ENCODE results near the gene CLEC10A. TPM values are rescaled to one million over a fixed set of nuclear protein-coding genes. Genes with fewer than 3 reads are reported as not detected.
"Not testable (repeated sequence)": the region's sequence is repeated elsewhere in the genome, so short reads cannot be mapped to it uniquely, and the experiment has no call there.

Gene CLEC10A
- total RNA-seq, 4 donors from 2014 or later: 1.6 to 3.3 (median 1.7) TPM

DNA sequence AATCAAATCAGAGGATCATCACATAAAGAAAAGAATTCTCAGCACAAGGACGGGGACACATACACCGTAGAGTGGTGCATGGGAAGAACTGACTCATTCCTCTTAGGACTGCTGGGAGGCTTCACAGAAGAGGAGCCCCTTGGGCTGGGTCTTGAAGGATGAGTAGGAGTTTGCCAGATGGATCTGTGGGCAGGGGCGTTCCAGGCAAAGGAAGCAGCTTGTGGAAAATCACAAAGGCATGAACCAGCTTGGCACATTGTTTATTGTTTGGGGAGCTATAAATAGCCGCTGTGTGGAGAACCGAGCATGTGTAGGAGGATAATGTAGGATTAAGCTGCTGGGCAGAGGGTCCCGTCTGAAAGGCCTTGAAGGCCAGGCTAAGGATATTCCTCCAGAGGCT is 31.1 kb downstream of the CLEC10A start:
- no peak overlapping the region for H3K4me3 ChIP-seq
- no peaks in the 10 kb centered on the region for H3K36me3 ChIP-seq
- DNase-seq (ENCODE audit: low spot score in 2 of 2): no peak
- no peak overlapping the region for H3K27ac ChIP-seq
- no peaks in the 10 kb centered on the region for H3K9me3 ChIP-seq
- TF ChIP-seq POLR2AphosphoS5 (IDR thresholded peaks at IDR 0.05): no peak
- TF ChIP-seq EP300 (IDR thresholded peaks at IDR 0.05): no peak
- TF ChIP-seq POLR2A (IDR thresholded peaks at IDR 0.05): no peak
- TF ChIP-seq, protein P1, sequence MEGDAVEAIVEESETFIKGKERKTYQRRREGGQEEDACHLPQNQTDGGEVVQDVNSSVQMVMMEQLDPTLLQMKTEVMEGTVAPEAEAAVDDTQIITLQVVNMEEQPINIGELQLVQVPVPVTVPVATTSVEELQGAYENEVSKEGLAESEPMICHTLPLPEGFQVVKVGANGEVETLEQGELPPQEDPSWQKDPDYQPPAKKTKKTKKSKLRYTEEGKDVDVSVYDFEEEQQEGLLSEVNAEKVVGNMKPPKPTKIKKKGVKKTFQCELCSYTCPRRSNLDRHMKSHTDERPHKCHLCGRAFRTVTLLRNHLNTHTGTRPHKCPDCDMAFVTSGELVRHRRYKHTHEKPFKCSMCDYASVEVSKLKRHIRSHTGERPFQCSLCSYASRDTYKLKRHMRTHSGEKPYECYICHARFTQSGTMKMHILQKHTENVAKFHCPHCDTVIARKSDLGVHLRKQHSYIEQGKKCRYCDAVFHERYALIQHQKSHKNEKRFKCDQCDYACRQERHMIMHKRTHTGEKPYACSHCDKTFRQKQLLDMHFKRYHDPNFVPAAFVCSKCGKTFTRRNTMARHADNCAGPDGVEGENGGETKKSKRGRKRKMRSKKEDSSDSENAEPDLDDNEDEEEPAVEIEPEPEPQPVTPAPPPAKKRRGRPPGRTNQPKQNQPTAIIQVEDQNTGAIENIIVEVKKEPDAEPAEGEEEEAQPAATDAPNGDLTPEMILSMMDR (IDR thresholded peaks at IDR 0.05): no peak
- peaks cover 4% of the 10 kb centered on the region for H3K27me3 ChIP-seq
- 68% methylated on average over 6 of the region's 6 CpGs for WGBS
- peaks cover 26% of the 10 kb centered on the region for H3K4me1 ChIP-seq

GRCh38 chr17:7047566-7047965 is 32.5 kb downstream of the CLEC10A start:
- peaks cover 8% of the 10 kb centered on the region for H3K27me3 ChIP-seq
- no peaks in the 10 kb centered on the region for H3K36me3 ChIP-seq
- H3K4me1 ChIP-seq: peaks cover 40% of the 10 kb centered on the region
- WGBS: 65% methylated on average over 6 of the region's 6 CpGs
- no peak for TF ChIP-seq POLR2AphosphoS5 (IDR thresholded peaks at IDR 0.05)
- no peak for TF ChIP-seq EP300 (IDR thresholded peaks at IDR 0.05)
- TF ChIP-seq, protein P1 (IDR thresholded peaks at IDR 0.05): no peak
- peak overlapping the region; percentile 42 for H3K4me3 ChIP-seq
- H3K9me3 ChIP-seq: no peaks in the 10 kb centered on the region
- DNase-seq (ENCODE audit: low spot score in 2 of 2): no peak
- peak overlapping the region; percentile 91 for H3K27ac ChIP-seq

DNA sequence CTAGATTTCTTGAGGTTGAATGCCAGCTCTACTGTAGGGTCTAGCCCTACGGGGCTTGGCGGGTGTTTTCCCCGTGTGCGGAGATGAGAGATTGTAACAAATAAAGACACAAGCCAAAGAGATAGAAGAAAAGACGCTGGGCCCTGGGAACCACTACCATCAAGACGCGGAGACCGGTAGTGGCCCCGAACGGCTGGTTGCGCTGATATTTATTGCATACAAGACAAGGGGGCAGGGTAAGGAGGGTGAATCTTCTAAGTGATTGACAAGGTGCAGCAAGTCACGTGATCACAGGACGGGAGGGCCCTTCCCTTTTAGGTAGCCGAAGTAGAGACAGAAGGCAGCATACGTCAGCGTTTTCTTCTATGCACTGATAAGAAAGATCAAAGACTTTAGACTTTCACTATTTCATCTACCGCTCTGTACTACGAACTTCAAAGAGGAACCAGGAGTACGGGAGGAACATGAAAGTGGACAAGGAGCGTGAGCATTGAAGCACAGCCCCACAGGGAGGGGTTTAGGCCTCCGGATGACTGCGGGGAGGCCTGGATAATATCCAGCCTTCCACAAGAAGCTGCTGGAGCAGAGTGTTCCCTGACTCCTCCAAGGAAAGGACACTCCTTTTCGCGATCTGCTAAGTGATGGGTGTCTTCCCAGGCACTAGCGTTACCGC is 33.2 kb downstream of the CLEC10A start:
- H3K9me3 ChIP-seq; H3K27me3 ChIP-seq; H3K36me3 ChIP-seq; DNase-seq (ENCODE audit: low spot score in 2 of 2): not testable (repeated sequence)
- Histone ChIP-seq H3K4me1 (peaks cover 47% of the 10 kb centered on the region), H3K27ac (peak overlapping the region; percentile 91), H3K4me3 (peak overlapping the region; percentile 42)
- 13% methylated on average over 24 of the region's 26 CpGs for WGBS

DNA sequence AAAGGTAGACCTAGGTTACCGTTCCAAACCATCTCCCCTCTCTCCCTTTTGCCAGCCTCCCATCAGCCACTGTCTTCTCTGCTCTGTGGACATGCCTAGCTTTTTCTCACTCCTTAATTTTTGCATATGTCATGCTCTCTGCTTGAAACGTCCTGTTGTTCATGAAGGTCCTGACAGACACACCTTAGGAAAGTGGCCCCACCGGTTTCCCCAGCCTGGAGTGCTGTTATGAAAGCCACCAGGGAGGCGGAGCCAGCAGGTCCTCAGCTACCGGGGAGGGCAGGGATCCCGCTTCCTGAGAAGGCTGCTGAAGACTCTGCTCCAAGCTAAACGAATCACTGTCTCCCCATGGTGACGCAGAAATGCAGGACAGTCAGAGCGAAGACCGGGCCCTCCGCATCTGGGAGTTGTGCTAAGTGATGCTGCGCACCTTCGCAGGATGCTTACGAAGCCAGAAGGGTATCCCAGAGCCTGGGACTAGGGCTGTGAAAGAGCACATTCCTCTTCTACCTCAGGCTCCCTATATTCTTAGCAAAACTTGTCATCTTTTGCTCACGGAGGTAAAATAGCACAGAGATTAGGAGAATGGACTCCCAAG is 33.8 kb downstream of the CLEC10A start:
- H3K27me3 ChIP-seq: peaks cover 8% of the 10 kb centered on the region
- peak; percentile 88 to 91 for DNase-seq (ENCODE audit: low spot score in 2 of 2)
- H3K36me3 ChIP-seq: no peaks in the 10 kb centered on the region
- peak overlapping the region; percentile 91 for H3K27ac ChIP-seq
- peaks cover 47% of the 10 kb centered on the region for H3K4me1 ChIP-seq
- TF ChIP-seq EP300 (IDR thresholded peaks at IDR 0.05) (no peak), POLR2A (IDR thresholded peaks at IDR 0.05) (no peak), POLR2AphosphoS5 (IDR thresholded peaks at IDR 0.05) (peak in 1 of 3 donors; percentile 49)
- TF ChIP-seq, protein P1 (IDR thresholded peaks at IDR 0.05): no peak
- H3K9me3 ChIP-seq: no peaks in the 10 kb centered on the region
- H3K4me3 ChIP-seq: peak overlapping the region; percentile 42
- WGBS: 14% methylated on average over 15 of the region's 15 CpGs

DNA sequence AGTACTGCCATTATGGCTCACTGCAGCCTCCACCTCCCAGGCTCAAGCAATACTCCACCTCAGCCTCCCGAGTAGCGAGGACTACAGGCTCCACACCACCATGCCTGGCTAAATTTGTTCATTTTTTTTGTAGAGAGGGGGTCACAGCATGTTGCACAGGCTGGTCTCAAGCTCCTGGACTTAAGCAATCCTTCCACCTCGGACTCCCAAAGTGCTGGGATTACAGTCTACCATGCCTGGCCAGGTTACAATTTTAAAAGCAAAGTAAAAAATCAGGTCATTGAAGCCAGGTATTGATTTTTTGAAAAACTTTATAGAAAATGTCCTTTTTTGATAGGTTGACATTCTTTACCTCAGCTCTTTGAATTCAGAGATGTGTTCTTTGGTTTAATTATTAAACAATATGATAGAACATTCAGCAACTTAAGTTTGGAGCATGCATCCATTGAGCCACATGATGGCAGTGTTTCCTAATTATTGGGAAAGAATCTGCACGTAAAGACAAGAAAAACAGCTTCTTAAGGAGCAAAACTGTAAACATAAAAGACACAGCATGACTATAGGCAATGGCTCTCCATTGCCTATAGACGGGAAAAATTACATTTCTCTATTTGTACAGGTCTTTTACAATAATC is 34.4 kb downstream of the CLEC10A start:
- Histone ChIP-seq H3K36me3 (no peaks in the 10 kb centered on the region), H3K27ac (peak overlapping the region; percentile 91), H3K4me1 (peaks cover 47% of the 10 kb centered on the region), H3K9me3 (no peaks in the 10 kb centered on the region), H3K4me3 (peak overlapping the region; percentile 42), H3K27me3 (peaks cover 8% of the 10 kb centered on the region)
- TF ChIP-seq, protein P1 (IDR thresholded peaks at IDR 0.05): peak; percentile 60 to 63
- no peak for TF ChIP-seq EP300 (IDR thresholded peaks at IDR 0.05)
- no peak for TF ChIP-seq POLR2A (IDR thresholded peaks at IDR 0.05)
- TF ChIP-seq POLR2AphosphoS5 (IDR thresholded peaks at IDR 0.05): no peak
- WGBS: 31% methylated on average over 5 of the region's 5 CpGs
- no peak for DNase-seq (ENCODE audit: low spot score in 2 of 2)
